Smooth muscle cell (in vitro differentiated cells): ENCODE measurements around the gene TAX1BP3. TPM values are rescaled to one million over a fixed set of nuclear protein-coding genes. Genes with fewer than 3 reads are reported as not detected.

ENCODE experiments used
- DNase-seq: peaks from one replicate; lab custom pipeline; 2025; ENCODE audit not compliant: unreplicated experiment; lab: John Stamatoyannopoulos, UW
- H2AFZ ChIP-seq: fragments of 200-600 bp; sonication (generic); 2 replicates; pipeline ENCODE4 v1.6.0; 2016; ENCODE audit warnings: antibody characterized with exemption, low read depth, mild to moderate bottlenecking
- H3F3A ChIP-seq: fragments of 200-600 bp; sonication (generic); 2 replicates; pipeline ENCODE4 v1.6.0; 2017; ENCODE audit warnings: antibody characterized with exemption, low read depth
- H3K27ac ChIP-seq: fragments of 200-600 bp; sonication (generic); 2 replicates; pipeline ENCODE4 v1.5.1; 2016; ENCODE audit warnings: low read depth, mild to moderate bottlenecking
- H3K27me3 ChIP-seq: fragments of 200-600 bp; sonication (generic); 2 replicates; pipeline ENCODE4 v1.6.1; 2016; ENCODE audit warnings: low read depth, mild to moderate bottlenecking
- H3K36me3 ChIP-seq: fragments of 200-600 bp; sonication (generic); 2 replicates; pipeline ENCODE4 v1.5.1; 2016; ENCODE audit warnings: low read depth
- H3K4me1 ChIP-seq: fragments of 200-600 bp; sonication (generic); 2 replicates; pipeline ENCODE4 v1.5.1; 2016; ENCODE audit warnings: low read depth
- H3K4me2 ChIP-seq: fragments of 200-600 bp; sonication (generic); 2 replicates; pipeline ENCODE4 v1.6.0; 2016; ENCODE audit warnings: mild to moderate bottlenecking
- H3K4me3 ChIP-seq: fragments of 200-600 bp; sonication (generic); 2 replicates; pipeline ENCODE4 v1.5.1; 2016; ENCODE audit warnings: mild to moderate bottlenecking
- H3K79me2 ChIP-seq: fragments of 200-600 bp; sonication (generic); 2 replicates; pipeline ENCODE4 v1.6.0; 2016; ENCODE audit warnings: low read depth, mild to moderate bottlenecking
- H3K9ac ChIP-seq: fragments of 200-600 bp; sonication (generic); 2 replicates; pipeline ENCODE4 v1.6.0; 2016; ENCODE audit warnings: low read depth
- H3K9me3 ChIP-seq: fragments of 200-600 bp; sonication (generic); replicated peaks from 2 replicates; pipeline ENCODE4 v1.5.1; 2016; ENCODE audit warnings: low read depth
- H4K20me1 ChIP-seq: fragments of 200-600 bp; sonication (generic); 2 replicates; pipeline ENCODE4 v1.6.0; 2016; ENCODE audit warnings: low read depth
- WGBS: methylation state at CpG from one replicate; pipeline ENCODE4 v1.1.7; 2016; ENCODE audit warnings: low lambda C conversion rate; 5-methylcytosine and 5-hydroxymethylcytosine counted together
- polyA plus RNA-seq: library from polyadenylated mRNA; unstranded; fragments of >200 nt; fragmentation: Nextera tagmentation; extraction: Ambion mirVana; gene quantifications from 2 replicates; pipeline ENCODE4 v1.2.1, GENCODE V29; 2016
- total RNA-seq: library from RNA; depleted of rRNA; stranded (reverse); fragments of >200 nt; gene quantifications from 2 replicates; pipeline ENCODE4 v1.2.3, GENCODE V29; 2014
- TF ChIP-seq, protein P1 (sequence below): fragments of 200-600 bp; sonication (generic); IDR thresholded peaks from 2 replicates; pipeline ENCODE4 v1.5.1; 2017; ENCODE audit warnings: borderline replicate concordance, mild to moderate bottlenecking, antibody characterized with exemption; ENCODE audit not compliant: insufficient read depth, poor library complexity, severe bottlenecking

TAX1BP3 gene
- total and polyA plus RNA-seq, 2 experiments from 2014 or later, result 115 to 295 TPM

DNA sequence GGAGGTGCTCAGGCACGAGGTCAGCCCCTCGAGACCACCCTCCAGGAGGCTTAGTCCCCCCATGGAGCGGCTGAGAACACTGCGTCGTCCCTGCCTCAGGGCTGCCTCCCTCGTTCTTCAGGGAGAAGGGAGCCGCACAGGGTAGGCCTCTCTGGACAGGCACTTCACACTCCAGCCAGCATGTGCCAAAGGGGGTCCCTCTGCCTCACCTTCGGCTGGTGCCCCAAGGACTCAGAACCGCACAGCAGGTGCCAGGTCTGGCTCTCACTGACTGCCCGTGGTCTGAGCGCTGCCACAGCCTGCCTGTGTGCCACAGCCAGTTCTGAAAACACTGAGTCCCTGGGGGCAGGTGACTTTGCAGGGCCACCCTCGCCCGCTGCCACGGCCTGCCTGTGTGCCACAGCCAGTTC lies 20.5 kb upstream of the TAX1BP3 start:
- H3F3A ChIP-seq, result no peaks in the 10 kb centered on the region
- no peaks in the 10 kb centered on the region for H4K20me1 ChIP-seq
- H3K27ac ChIP-seq, result no peak overlapping the region
- TF ChIP-seq, protein P1, sequence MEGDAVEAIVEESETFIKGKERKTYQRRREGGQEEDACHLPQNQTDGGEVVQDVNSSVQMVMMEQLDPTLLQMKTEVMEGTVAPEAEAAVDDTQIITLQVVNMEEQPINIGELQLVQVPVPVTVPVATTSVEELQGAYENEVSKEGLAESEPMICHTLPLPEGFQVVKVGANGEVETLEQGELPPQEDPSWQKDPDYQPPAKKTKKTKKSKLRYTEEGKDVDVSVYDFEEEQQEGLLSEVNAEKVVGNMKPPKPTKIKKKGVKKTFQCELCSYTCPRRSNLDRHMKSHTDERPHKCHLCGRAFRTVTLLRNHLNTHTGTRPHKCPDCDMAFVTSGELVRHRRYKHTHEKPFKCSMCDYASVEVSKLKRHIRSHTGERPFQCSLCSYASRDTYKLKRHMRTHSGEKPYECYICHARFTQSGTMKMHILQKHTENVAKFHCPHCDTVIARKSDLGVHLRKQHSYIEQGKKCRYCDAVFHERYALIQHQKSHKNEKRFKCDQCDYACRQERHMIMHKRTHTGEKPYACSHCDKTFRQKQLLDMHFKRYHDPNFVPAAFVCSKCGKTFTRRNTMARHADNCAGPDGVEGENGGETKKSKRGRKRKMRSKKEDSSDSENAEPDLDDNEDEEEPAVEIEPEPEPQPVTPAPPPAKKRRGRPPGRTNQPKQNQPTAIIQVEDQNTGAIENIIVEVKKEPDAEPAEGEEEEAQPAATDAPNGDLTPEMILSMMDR, result no peak
- no peaks in the 10 kb centered on the region for H3K4me1 ChIP-seq
- no peaks in the 10 kb centered on the region for H3K79me2 ChIP-seq
- no peak overlapping the region for H3K4me3 ChIP-seq
- no peak for DNase-seq
- H3K9me3 ChIP-seq, result no peaks in the 10 kb centered on the region
- no peak overlapping the region for H2AFZ ChIP-seq
- no peak overlapping the region for H3K9ac ChIP-seq
- H3K36me3 ChIP-seq, result no peaks in the 10 kb centered on the region
- H3K4me2 ChIP-seq, result no peak overlapping the region
- peaks cover 11% of the 10 kb centered on the region for H3K27me3 ChIP-seq
- 90% methylated on average over 14 of the region's 14 CpGs for WGBS

DNA sequence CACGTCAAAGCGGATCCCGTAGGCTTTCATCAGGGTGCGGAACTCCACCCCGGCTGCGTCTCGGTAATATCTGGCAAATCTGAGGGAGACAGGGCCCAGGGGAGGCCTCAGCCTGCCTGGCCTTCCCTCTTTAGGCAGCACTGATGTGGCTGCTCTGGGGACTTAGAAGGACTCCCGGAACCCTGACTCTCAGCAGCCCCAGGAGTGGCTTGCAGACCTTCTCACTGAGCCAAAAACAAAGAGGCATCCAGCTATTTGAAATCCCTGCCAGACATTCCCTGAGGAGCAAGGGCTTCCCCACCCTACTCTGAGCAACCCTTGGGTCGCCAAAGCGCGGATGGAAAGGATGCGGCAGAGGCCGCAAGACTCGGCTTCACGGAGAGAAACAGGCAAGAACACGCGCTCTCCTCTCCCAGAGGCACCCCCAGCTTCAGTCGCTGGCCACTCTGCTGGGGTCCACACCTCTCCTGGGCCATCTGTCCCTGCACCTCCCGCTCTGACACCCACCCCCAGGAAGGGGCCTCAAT lies 19.7 kb upstream of the TAX1BP3 start:
- no peaks in the 10 kb centered on the region for H3K36me3 ChIP-seq
- no peak overlapping the region for H3K9ac ChIP-seq
- H3K27me3 ChIP-seq, result peaks cover 4% of the 10 kb centered on the region
- H3K4me3 ChIP-seq, result no peak overlapping the region
- H3K9me3 ChIP-seq, result no peaks in the 10 kb centered on the region
- WGBS, result 72% methylated on average over 17 of the region's 19 CpGs
- no peaks in the 10 kb centered on the region for H3K79me2 ChIP-seq
- H4K20me1 ChIP-seq, result no peaks in the 10 kb centered on the region
- H3K4me1 ChIP-seq, result no peaks in the 10 kb centered on the region
- no peaks in the 10 kb centered on the region for H3F3A ChIP-seq
- H3K27ac ChIP-seq, result no peak overlapping the region
- no peak overlapping the region for H2AFZ ChIP-seq
- H3K4me2 ChIP-seq, result no peak overlapping the region
- TF ChIP-seq, protein P1, result no peak
- no peak for DNase-seq

- Histone ChIP-seq H3K9me3 (no peaks in the 10 kb centered on the region), H3F3A (no peaks in the 10 kb centered on the region), H3K4me3 (no peak overlapping the region), H2AFZ (no peak overlapping the region), H3K4me1 (no peaks in the 10 kb centered on the region), H3K36me3 (no peaks in the 10 kb centered on the region), H3K27me3 (no peaks in the 10 kb centered on the region), H3K27ac (no peak overlapping the region), H4K20me1 (no peaks in the 10 kb centered on the region), H3K9ac (no peak overlapping the region), H3K79me2 (no peaks in the 10 kb centered on the region), H3K4me2 (no peak overlapping the region)
- DNase-seq, result no peak
- TF ChIP-seq, protein P1, result no peak
- 76% methylated on average over 12 of the region's 13 CpGs for WGBS
Measured at GRCh38 chr17:3685174-3685573, 16.8 kb upstream of the TAX1BP3 start.

GRCh38 chr17:3683054-3683511 lies 14.7 kb upstream of the TAX1BP3 start:
- no peaks in the 10 kb centered on the region for H4K20me1 ChIP-seq
- no peak for DNase-seq

More at GRCh38 chr17:3683054-3683511, 14.7 kb upstream of the TAX1BP3 start:
- Histone ChIP-seq H3K9me3 (no peaks in the 10 kb centered on the region), H3F3A (no peaks in the 10 kb centered on the region), H3K79me2 (no peaks in the 10 kb centered on the region), H3K9ac (no peak overlapping the region), H3K4me2 (no peak overlapping the region), H3K27ac (no peak overlapping the region), H3K27me3 (no peaks in the 10 kb centered on the region), H3K4me1 (no peaks in the 10 kb centered on the region), H3K4me3 (no peak overlapping the region), H2AFZ (no peak overlapping the region), H3K36me3 (no peaks in the 10 kb centered on the region)
- TF ChIP-seq, protein P1, result peak; percentile 89
- 40% methylated on average over 10 of the region's 10 CpGs for WGBS
